ENCODE data around the gene CCN2. TPM values are rescaled to one million over a fixed set of nuclear protein-coding genes. Genes with fewer than 3 reads are reported as not detected.
"Not testable (repeated sequence)": the region's sequence is repeated elsewhere in the genome, so short reads cannot be mapped to it uniquely, and the experiment has no call there.

The CCN2 gene
- polyA plus RNA-seq, 2 of the 4 experiments (the other 2 are of a cell fraction) = 32.0 to 103 TPM

GRCh38 chr6:131909408-131910218 is 41.6 kb downstream of the CCN2 start:
- H3K4me2 ChIP-seq = no peak overlapping the region
- 64% methylated on average over 4 of the region's 4 CpGs for WGBS (ENCODE audit: missing lambda C conversion rate)
- no peaks in the 10 kb centered on the region for H3K4me1 ChIP-seq
- DNase-seq (ENCODE audit: low read depth in 1 of 2, low spot score in 1 of 2) = peak; percentile 27 to 63
- POLR2A ChIA-PET = no interaction called here
- no peaks in the 10 kb centered on the region for H3K9me3 ChIP-seq
- CTCF ChIA-PET = interaction anchor here (0.5 to 6.9 kb wide), 26 partner anchors 8 to 322 kb away, joined by 3 to 72 read pairs (median 3); partner anchors contain the start of gene ENPP1
- no peak overlapping the region for H3K4me3 ChIP-seq
- no peak overlapping the region for H3K27ac ChIP-seq
- ATAC-seq = peak; percentile 90 to 95
- peak; percentile 86 for TF ChIP-seq SMC3 (IDR thresholded peaks at IDR 0.05)
- TF ChIP-seq HEYL (CRISPR knock-in tag; IDR thresholded peaks at IDR 0.05) = no peak
- no peak for TF ChIP-seq HOXB13 (CRISPR knock-in tag; IDR thresholded peaks at IDR 0.05; ENCODE audit: low read depth)
- TF ChIP-seq CHD2 (IDR thresholded peaks at IDR 0.05; ENCODE audit: low read length, partially characterized antibody) = no peak
- no peak for TF ChIP-seq MAFK (IDR thresholded peaks at IDR 0.05; ENCODE audit: partially characterized antibody)
- TF ChIP-seq RNF2 (IDR thresholded peaks at IDR 0.05; ENCODE audit: borderline replicate concordance, low read depth) = no peak
- peak; percentile 80 for TF ChIP-seq CTCF (IDR thresholded peaks at IDR 0.05)
- TF ChIP-seq ZFP36 (IDR thresholded peaks at IDR 0.05; ENCODE audit: borderline replicate concordance, partially characterized antibody) = no peak
- TF ChIP-seq NPAS2 (CRISPR knock-in tag; IDR thresholded peaks at IDR 0.05; ENCODE audit: borderline replicate concordance) = no peak
- no peak for TF ChIP-seq JUN (IDR thresholded peaks at IDR 0.05)
- no peak for TF ChIP-seq BCL3 (IDR thresholded peaks at IDR 0.05)
- TF ChIP-seq HMGXB4 (CRISPR knock-in tag; IDR thresholded peaks at IDR 0.05; ENCODE audit: borderline replicate concordance) = no peak
- TF ChIP-seq KDM5A (IDR thresholded peaks at IDR 0.05) = no peak
- no peak for TF ChIP-seq EHF (CRISPR knock-in tag; IDR thresholded peaks at IDR 0.05)
- no peak for TF ChIP-seq FOSL2 (IDR thresholded peaks at IDR 0.05)
- TF ChIP-seq FOSL2 (CRISPR knock-in tag; IDR thresholded peaks at IDR 0.05) = no peak
- no peak for TF ChIP-seq RCOR1 (IDR thresholded peaks at IDR 0.05; ENCODE audit: low read depth, low read length)
- TF ChIP-seq MAZ (IDR thresholded peaks at IDR 0.05; ENCODE audit: borderline replicate concordance, low read depth, low read length) = no peak
- TF ChIP-seq ZSCAN20 (CRISPR knock-in tag; IDR thresholded peaks at IDR 0.05) = no peak
- TF ChIP-seq RARB (CRISPR knock-in tag; IDR thresholded peaks at IDR 0.05) = no peak
- TF ChIP-seq CEBPB (IDR thresholded peaks at IDR 0.05) = no peak
- TF ChIP-seq KDM1A (IDR thresholded peaks at IDR 0.05; ENCODE audit: low read depth) = no peak
- peak; percentile 78 to 84 for TF ChIP-seq RAD21 (conservative IDR thresholded peaks at IDR 0.05 in 1 of 2, IDR thresholded peaks at IDR 0.05 in 1 of 2)
- no peak for FAIRE-seq

- DNase-seq (ENCODE audit: low read depth in 1 of 2, low spot score in 1 of 2); ATAC-seq; H3K27ac ChIP-seq; POLR2A ChIA-PET; H3K4me1 ChIP-seq; H3K4me3 ChIP-seq; H3K9me3 ChIP-seq; FAIRE-seq; H3K4me2 ChIP-seq: not testable (repeated sequence)
- 17% methylated on average over 3 of the region's 3 CpGs for WGBS (ENCODE audit: missing lambda C conversion rate)
- CTCF ChIA-PET = interaction anchor here (2.9 to 6.9 kb wide), 2 partner anchors 11 to 214 kb away, joined by 8 to 72 read pairs; no protein-coding TSS in a partner anchor
Measured at GRCh38 chr6:131908787-131909186, 42.4 kb downstream of the CCN2 start.

- ATAC-seq; CTCF ChIA-PET; FAIRE-seq; H3K4me3 ChIP-seq; DNase-seq (ENCODE audit: low read depth in 1 of 2, low spot score in 1 of 2); H3K27ac ChIP-seq; POLR2A ChIA-PET; H3K4me2 ChIP-seq; H3K9me3 ChIP-seq; H3K4me1 ChIP-seq: not testable (repeated sequence)
- 80% methylated on average over 10 of the region's 12 CpGs for WGBS (ENCODE audit: missing lambda C conversion rate)
Measured at GRCh38 chr6:131903734-131904133, 47.4 kb downstream of the CCN2 start.

GRCh38 chr6:131901326-131901873 is 49.8 kb downstream of the CCN2 start:
- H3K4me3 ChIP-seq; H3K4me2 ChIP-seq; DNase-seq (ENCODE audit: low read depth in 1 of 2, low spot score in 1 of 2); POLR2A ChIA-PET; H3K4me1 ChIP-seq; ATAC-seq; FAIRE-seq; H3K27ac ChIP-seq: not testable (repeated sequence)
- 70% methylated on average over 4 of the region's 5 CpGs for WGBS (ENCODE audit: missing lambda C conversion rate)
- H3K9me3 ChIP-seq = peaks cover 11% of the 10 kb centered on the region; the same call in 1 of the 3 replicates
- CTCF ChIA-PET = interaction anchor here (2.0 kb wide), 2 partner anchors 8 to 206 kb away, joined by 5 to 6 read pairs; no protein-coding TSS in a partner anchor

All from A549 (cell line).